ENCODE results near the gene RTTN. TPM values are rescaled to one million over a fixed set of nuclear protein-coding genes. Genes with fewer than 3 reads are reported as not detected.

The RTTN gene
- total and polyA plus RNA-seq, 2 of the 13 experiments (the other 11 are each of a cell fraction or from before 2014, with no cell fraction given), result 5.4 to 18.7 TPM

GRCh38 chr18:70227438-70227837 is 22.0 kb upstream of the RTTN start:
- Histone ChIP-seq H3K4me1 (ENCODE audit: insufficient read depth, low read length) (peaks cover 6% of the 10 kb centered on the region; the same call in 1 of the 2 replicates), H3K9me3 (ENCODE audit: low read length) (peaks cover 24% of the 10 kb centered on the region), H3K9ac (ENCODE audit: insufficient read depth, low read depth, low read length) (no peak overlapping the region), H3K4me3 (replicated peaks in 1 of 3; ENCODE audit: insufficient read depth in 1 of 3, low read depth in 2 of 3, low read length in 3 of 3) (no peak overlapping the region), H3K27me3 (ENCODE audit: control insufficient read depth in 1 of 2, insufficient read depth in 2 of 2, low read length in 2 of 2) (peaks cover 0 to 20% of the 10 kb centered on the region in 2 experiments; a peak in 3 of 5 replicates), H3K4me2 (ENCODE audit: low read depth, low read length) (no peak overlapping the region), H2AFZ (ENCODE audit: low read length) (no peak overlapping the region), H4K20me1 (ENCODE audit: insufficient read depth, low read length) (no peaks in the 10 kb centered on the region), H3K36me3 (replicated peaks in 1 of 2; ENCODE audit: control insufficient read depth in 1 of 2, insufficient read depth in 2 of 2, low read length in 2 of 2) (no peaks in the 10 kb centered on the region), H3K79me2 (ENCODE audit: insufficient read depth, low read length) (no peaks in the 10 kb centered on the region), H3K27ac (ENCODE audit: extremely low read length, insufficient read depth, low read length) (no peak overlapping the region)
- TF ChIP-seq KDM2A (CRISPR knock-in tag; IDR thresholded peaks at IDR 0.05; ENCODE audit: borderline replicate concordance, low read depth), result no peak
- TF ChIP-seq RNF2 (conservative IDR thresholded peaks at IDR 0.05; ENCODE audit: low read depth), result no peak
- no peak for TF ChIP-seq CSRNP1 (CRISPR knock-in tag; IDR thresholded peaks at IDR 0.05)
- no peak for TF ChIP-seq ZNF841 (CRISPR knock-in tag; IDR thresholded peaks at IDR 0.05; ENCODE audit: borderline replicate concordance)
- no peak for TF ChIP-seq FOSL1 (CRISPR knock-in tag; IDR thresholded peaks at IDR 0.05; ENCODE audit: borderline replicate concordance)
- no peak for TF ChIP-seq SOX13 (IDR thresholded peaks at IDR 0.05)
- TF ChIP-seq SOX13 (CRISPR knock-in tag; conservative IDR thresholded peaks at IDR 0.05 in 1 of 2, IDR thresholded peaks at IDR 0.05 in 1 of 2), result no peak
- peak; percentile 82 for TF ChIP-seq KDM5A (IDR thresholded peaks at IDR 0.05; ENCODE audit: borderline replicate concordance, low read length)
- no peak for TF ChIP-seq MEIS1 (CRISPR knock-in tag; IDR thresholded peaks at IDR 0.05; ENCODE audit: borderline replicate concordance)
- TF ChIP-seq ZNF280D (CRISPR knock-in tag; IDR thresholded peaks at IDR 0.05), result peak; percentile 74; the same call in 1 of the 2 replicates
- no peak for TF ChIP-seq CHD2 (IDR thresholded peaks at IDR 0.05; ENCODE audit: low read depth, low read length)
- TF ChIP-seq XBP1 (CRISPR knock-in tag; IDR thresholded peaks at IDR 0.05), result no peak
- ATAC-seq, result no peak
- FAIRE-seq, result no peak
- no TSS peak for BruUV-seq (replicated peaks)
- WGBS (ENCODE audit: low lambda C conversion rate), result 0% methylated on average over 3 of the region's 3 CpGs
- intact Hi-C loops (cut with micrococcal nuclease; ENCODE audit: unreplicated experiment), result no loop called here
- ChIA-PET CTCF (ENCODE audit: low intra/inter-chr PET ratio, low total read pairs) (no interaction called here), POLR2A (no interaction called here)
- DNase-seq (ENCODE audit: low spot score), result no peak
- in situ Hi-C loops (cut with HindIII; ENCODE audit: extremely low pct_ligation_motif_present, low pct_unique_long_range_greater_than_20kb), result no loop called here
